IPS-18c (cell line): Measurements from ENCODE around the gene LRMDA.
"Not testable (repeated sequence)": the region's sequence is repeated elsewhere in the genome, so short reads cannot be mapped to it uniquely, and the experiment has no call there.

Source experiments
- H3K4me3 ChIP-seq: 2 replicates; pipeline ENCODE4 v1.7.0; 2013; ENCODE audit warnings: low read depth, mild to moderate bottlenecking, low read length, moderate library complexity; ENCODE audit not compliant: insufficient read depth
- H3K9me3 ChIP-seq: one replicate; pipeline ENCODE4 v1.6.1; 2013; ENCODE audit warnings: mild to moderate bottlenecking, low read length, moderate library complexity; ENCODE audit not compliant: control insufficient read depth, insufficient read depth

The LRMDA gene

DNA sequence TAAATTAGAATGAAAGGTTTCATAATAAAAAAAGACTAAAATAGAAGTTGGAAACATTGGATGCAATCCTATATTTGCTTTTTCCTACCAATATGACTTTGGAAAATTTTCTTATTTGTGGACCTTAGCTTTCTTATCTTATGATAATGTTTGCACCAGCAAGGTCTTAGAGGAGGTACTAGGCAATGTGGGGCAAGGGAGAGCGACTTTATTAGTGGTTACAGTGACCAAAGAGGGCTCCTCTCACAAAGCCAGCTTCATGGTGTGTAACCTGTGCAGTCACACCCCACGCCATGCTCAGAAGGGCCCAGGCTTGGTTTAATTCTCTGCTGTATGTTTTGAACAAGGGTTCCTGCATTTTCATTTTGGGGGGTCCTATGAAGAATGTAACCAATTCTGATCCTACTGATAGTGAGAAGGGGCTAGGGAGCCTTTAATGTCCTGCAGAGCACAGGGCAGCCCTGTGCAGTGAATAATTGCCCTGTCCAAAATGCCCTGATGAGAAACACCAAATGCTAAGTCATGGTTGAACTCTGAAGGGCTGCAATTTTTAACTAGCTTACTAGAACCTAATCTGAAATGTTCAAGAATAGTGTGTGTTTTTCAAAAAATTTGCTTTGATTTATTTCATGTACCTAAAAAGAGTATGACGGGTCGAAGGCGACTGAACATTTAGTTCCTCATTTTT lies 1047.8 kb downstream of the LRMDA start:
- Histone ChIP-seq H3K4me3 (no peak overlapping the region), H3K9me3 (no peaks in the 10 kb centered on the region)

DNA sequence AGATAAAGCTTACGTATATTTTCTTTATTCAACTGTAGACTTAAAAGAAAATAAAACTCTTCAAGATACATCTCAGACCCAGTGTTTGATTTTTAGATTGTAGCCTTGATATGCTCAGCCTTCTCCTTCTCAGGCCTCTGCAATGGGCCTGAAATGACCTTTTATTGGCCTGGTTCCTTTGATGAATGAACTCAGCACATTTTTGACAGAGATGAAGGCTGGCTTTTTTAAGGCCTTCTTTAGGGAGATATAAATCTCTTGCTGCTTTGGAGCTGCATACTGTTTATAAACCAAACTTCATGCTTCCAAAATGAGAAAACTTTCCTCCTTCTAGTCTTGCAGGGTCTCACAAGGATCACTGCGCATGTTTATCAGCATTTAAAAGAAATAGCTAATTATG lies 1049.8 kb downstream of the LRMDA start:
- H3K9me3 ChIP-seq, result no peaks in the 10 kb centered on the region

DNA sequence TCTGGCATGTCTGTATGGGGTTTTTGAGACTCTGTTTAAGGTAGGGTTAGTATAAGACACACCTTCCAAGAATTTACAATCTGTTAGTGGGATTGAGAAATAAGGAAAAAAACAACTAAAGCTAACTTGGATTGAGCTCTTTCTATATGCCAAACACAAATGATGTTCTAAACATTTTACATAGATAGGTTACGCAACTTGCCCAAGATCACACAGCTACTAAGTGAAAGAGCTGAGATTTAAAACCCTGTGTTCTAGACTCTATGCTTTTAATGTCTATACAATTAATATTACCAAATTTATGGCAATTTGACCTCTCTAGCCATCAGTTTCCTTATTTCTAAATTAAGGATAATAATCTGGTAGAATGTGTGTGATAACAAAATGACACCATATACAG lies 1056.2 kb downstream of the LRMDA start:
- H3K9me3 ChIP-seq, result no peaks in the 10 kb centered on the region
- no peak overlapping the region for H3K4me3 ChIP-seq

More for the DNA sequence above, 1049.8 kb downstream of the LRMDA start:
- no peak overlapping the region for H3K4me3 ChIP-seq

DNA sequence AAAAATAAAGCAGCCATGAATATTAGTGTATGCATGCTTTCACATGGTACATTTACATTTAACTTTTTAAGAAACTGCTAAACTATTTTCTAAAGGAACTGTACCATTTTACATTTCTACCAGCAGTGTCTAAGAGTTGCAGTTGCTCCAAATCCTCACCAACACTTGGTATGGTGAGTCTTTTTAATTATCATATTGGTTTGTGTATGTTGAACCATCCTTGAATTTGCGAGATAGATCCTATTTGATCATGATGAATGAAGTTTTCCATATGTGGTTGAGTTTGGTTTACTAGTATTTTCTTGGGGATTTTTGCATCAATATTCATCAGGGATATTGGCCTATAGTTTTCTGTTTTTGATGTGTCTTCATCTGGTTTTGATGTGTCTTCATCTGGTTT lies 1057.2 kb downstream of the LRMDA start:
- H3K4me3 ChIP-seq, result no peak overlapping the region
- no peaks in the 10 kb centered on the region for H3K9me3 ChIP-seq

DNA sequence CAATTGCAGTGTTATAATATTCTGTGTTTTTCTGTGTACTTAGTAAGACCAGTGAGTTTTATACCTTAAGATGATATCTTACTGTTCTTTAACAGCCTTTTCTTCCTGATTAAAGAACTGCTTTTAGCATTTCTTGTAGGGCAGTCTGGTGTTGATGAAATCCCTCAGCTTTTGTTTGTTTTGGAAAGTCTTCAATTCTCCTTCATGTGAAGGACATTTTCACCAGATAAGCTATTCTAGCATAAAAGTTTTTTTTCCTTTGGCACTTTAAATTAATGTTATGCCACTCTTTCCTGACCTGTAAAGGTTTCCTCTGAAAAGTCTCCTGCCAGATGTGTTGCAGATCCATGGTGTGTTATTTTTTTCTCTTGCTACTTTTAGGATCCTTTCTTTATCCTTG lies 1059.8 kb downstream of the LRMDA start:
- Histone ChIP-seq H3K4me3 (no peak overlapping the region), H3K9me3 (no peaks in the 10 kb centered on the region)

DNA sequence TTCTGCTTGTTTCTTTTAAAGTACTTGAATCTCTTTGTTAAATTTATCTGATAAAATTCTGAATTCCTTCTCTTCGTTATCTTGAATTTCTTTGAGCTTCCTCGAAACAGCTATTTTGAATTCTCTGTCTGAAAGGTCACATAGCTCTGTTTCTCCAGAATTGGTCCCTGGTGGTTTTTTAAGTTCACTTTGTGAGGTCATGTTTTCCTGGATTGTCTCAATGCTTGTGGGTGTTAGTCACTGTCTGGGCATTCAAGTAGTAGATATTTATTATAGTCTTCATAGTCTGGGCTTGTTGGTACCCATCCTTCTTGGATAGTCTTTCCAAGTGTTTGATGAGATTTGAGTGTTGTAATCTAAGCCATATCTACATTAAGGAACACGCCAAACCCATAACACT lies 1060.6 kb downstream of the LRMDA start:
- no peak overlapping the region for H3K4me3 ChIP-seq
- no peaks in the 10 kb centered on the region for H3K9me3 ChIP-seq

DNA sequence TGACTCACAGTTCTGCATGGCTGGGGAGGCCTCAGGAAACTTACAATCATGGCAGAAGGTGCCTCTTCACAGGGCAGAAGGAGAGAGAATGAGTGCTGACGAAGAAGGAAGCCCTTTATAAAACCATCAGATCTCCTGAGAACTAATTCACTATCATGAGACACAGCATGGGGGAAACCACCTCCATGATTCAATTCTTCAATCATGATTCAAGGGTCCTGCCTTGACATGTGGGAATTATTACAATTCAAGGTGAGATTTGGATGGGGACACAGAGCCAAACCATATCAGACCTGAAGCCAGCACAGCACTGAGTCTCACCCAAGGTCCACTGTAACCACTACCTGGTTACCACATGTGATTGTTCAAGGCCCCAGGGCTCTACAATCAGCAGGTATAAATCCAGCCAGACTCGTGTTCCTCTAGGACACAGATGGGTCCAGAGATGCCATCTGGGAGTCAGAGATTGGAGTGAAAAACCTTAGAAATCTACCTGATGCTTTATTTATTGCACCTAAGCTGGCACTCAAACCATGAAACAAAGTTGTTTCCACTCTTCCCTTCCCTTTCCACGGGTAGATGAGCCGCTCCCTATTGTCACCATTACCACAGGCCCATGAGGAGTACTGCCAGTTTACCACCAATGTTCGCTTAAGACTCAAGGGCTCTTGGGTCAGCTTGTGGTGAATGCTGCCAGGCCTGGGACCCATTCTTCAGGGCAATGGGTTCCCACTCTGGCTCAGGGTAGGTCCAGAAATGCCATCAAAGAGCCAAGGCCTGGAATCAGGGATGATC lies 1061.5 kb downstream of the LRMDA start:
- no peak overlapping the region for H3K4me3 ChIP-seq
- H3K9me3 ChIP-seq, result no peaks in the 10 kb centered on the region

DNA sequence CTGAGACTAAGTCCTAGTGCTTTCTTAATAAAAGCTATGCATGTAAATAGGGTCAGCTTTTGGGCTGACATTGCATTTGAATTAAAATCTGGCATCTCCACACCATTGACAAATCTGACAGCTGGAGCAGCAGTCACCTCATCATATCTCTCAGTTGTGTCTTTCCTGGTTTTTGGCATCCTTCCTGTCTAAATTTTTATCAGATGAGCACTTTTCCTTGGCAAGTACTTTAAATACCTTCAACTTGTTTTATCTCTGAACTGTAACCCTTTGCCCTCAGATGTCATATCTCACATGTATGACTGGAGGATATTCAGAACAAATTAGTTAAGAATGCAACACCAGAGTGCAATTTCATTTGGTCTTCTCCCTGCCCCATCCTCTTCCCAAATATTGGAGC lies 1066.2 kb downstream of the LRMDA start:
- Histone ChIP-seq H3K4me3 (no peak overlapping the region), H3K9me3 (no peaks in the 10 kb centered on the region)

DNA sequence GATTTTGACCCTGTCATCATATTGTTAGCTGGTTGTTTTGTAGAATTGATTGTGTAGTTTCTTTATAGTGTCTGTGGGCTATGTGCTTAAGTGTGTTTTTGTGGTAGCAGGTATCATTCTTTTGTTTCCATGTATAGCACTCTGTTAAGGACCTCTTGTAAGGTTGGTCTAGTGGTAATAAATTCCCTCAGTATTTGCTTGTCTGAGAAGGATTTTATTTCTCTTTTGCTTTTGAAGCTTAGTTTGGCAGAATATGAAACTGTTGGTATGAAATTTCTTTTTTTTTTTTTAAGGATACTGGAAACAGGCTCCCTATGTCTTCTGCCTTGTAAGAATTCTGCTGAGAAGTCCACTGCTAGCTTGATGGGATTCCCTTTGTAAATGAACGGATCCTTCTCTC lies 1073.4 kb downstream of the LRMDA start:
- Histone ChIP-seq H3K4me3 (no peak overlapping the region), H3K9me3 (peaks cover 2% of the 10 kb centered on the region)

DNA sequence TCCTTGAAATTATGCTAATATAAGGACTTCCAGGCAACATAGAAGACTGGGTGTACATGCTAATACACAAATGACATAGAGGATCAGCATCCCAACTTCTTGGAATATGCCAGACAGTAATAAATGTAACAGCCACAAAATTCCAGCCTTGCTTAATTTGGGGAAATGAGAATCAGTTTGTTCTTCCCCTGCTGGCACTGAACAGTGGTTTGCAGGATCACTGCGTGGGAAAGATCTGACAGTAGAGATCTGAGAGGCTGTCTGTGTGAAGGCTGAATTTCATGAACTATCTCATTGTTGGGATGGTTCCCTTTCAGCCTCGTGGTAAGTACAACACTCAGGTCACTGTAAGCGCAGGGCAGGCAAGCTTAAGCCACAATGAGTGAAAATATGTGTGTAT lies 1078.0 kb downstream of the LRMDA start:
- peaks cover 2% of the 10 kb centered on the region for H3K9me3 ChIP-seq
- H3K4me3 ChIP-seq, result no peak overlapping the region

DNA sequence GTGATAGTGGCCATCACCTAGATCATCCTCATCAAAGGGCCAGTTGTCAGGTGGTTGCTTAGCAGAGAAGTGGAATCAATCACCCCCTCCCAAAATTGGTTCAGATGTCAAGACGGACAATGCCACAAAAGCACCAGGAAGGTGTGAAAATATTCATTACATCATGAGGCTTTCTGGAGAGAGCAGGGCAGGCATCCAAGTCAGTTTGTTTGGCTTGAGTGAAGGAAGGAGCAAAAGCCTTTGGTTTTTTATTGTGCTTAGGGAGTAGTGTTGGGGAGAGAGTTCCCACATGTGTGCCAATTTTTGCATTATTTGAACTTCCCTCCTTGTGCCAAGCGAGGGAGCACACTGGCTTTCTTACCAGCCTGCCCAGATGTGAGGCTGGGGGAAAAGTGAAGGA lies 1082.9 kb downstream of the LRMDA start:
- no peak overlapping the region for H3K4me3 ChIP-seq
- no peaks in the 10 kb centered on the region for H3K9me3 ChIP-seq

DNA sequence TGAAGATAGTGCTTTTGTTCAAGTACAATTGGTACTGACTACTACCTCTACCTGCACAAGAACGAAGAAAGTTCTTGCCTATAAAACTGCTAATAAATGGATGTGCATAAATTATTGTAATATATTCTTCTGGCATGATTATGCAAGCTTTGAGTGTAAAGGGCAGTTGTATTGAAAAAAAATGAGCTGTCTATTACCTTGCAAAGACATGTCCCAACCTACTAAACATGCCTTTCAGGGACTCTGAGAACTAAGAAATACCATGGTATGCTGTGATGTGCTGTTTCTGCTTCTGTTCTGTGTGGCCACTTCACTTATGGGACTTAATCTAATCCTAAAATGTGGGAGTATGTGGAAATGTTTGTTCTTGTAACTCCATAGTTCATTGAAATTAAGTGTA lies 1083.4 kb downstream of the LRMDA start:
- H3K4me3 ChIP-seq, result no peak overlapping the region
- H3K9me3 ChIP-seq, result no peaks in the 10 kb centered on the region

DNA sequence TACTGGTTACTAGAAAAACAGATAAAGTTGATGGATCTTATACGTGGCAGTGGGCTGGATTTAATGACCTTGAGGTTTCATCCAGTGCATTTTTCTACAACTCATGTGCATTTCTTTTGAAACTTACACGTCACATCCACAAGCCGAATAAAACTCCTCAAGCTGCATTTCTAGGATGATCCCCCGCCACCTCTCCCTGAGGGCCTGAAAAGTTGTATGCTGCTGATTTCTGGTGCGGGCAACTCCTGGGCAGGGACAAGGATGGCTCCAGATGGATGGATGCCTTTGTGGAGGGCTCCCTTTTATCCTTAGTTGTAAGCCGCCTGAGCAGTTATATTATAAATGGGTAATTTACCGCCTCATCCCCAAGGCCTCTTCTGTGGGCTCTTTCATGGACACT lies 1091.1 kb downstream of the LRMDA start:
- Histone ChIP-seq H3K9me3 (no peaks in the 10 kb centered on the region), H3K4me3 (no peak overlapping the region)

DNA sequence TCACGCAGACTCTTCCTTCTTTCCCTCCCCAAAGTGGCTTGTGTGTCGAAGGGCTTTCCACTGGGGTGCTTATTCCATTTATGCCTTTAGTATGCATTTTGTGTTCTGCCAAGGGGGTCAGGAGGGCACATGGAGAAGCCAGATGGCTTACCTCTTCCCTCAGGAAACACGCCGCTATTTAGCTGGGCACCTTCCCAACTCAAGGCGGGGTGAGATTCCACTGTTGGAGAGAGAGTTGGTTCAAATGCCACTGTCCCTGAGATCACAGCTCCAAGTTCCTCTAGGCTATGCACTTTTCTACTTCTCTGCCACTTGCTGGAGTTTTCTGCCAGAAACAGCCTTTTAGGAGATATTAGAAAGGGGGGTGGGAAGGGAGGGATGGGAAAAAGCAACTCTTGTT lies 1091.8 kb downstream of the LRMDA start:
- no peaks in the 10 kb centered on the region for H3K9me3 ChIP-seq
- H3K4me3 ChIP-seq, result no peak overlapping the region

DNA sequence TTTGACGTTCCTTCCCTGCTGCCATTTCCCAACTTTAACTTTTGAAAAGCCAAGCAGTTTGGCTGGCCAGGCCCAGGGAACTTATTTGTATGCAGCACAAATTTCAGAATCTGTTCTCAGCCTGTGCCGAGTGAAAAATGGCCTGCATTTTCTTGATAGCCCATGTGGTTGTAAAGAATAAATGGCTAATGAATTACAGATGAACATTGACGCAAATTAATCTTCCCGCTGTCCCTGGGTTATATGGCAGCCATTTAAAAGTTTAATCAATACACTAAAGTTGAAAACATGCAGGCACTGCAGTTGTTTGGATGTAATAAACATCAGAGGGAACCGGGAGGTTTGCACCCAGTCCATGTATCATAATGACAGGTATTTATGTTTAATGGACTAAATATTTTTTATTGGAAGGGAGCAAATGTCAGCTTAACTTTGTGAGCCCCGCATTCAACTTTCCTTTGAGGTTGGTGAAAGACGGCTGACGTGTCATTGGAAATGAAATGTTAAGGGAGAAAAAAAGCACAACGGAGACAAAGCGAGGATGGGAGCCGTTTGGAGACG lies 1092.4 kb downstream of the LRMDA start:
- no peak overlapping the region for H3K4me3 ChIP-seq
- no peaks in the 10 kb centered on the region for H3K9me3 ChIP-seq

DNA sequence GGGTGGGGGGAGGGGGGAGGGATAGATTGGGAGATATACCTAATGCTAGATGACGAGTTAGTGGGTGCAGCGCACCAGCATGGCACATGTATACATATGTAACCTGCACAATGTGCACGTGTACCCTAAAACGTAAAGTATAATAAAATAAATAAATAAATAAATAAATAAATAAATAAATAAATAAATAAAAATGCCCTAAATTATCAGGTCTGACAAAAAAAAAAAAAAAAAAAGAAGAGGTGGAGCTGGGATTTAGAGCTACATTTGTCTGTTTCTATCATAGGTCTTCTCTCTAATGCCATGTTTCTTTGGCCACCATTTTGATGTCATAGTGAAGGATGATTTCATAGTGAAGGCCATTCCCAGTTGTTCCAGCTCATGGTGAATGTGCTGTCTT lies 1095.4 kb downstream of the LRMDA start:
- H3K4me3 ChIP-seq, H3K9me3 ChIP-seq: not testable (repeated sequence)

DNA sequence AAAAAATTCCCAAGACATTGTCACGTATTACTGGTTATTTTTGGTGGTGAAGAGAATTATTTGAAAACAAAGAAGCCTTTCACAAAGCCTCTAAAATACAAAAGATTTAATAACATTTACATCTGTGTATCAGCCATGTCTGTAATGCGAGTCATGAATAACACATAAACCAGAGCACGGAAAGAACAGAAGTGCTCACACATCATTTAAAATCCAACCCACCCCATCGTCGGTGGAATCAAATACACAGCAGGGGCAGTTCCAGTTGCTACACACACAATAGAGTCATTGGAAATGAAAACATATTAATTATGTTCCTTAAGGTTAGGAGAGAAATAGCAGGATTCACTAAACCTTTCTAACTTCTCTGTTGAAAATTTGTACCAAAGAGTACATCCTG lies 1108.9 kb downstream of the LRMDA start:
- no peak overlapping the region for H3K4me3 ChIP-seq
- no peaks in the 10 kb centered on the region for H3K9me3 ChIP-seq

DNA sequence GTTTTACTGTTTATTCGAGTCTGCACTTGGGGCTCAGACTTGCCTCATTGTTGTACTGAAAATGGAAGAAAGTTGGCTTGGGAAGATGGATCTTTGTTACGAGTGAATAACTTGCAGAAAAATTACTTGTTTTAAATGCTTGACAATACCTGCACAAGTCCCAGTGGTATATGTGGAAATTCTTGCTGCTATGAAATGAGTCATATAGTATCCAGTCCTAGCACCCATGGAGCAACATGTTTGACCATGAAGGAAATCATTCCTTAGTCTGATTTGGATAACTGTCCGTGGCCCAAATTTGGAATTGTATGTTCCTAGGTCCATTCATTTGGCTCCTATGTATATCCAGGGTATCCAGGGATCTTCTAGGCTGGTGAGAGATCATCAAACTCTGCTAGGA lies 1109.4 kb downstream of the LRMDA start:
- Histone ChIP-seq H3K4me3 (no peak overlapping the region), H3K9me3 (no peaks in the 10 kb centered on the region)
